H1 (cell line): ENCODE data around the gene TGFBRAP1. TPM values are rescaled to one million over a fixed set of nuclear protein-coding genes. Genes with fewer than 3 reads are reported as not detected.

Source experiments
- BRCA1 ChIP-seq: IDR thresholded peaks from 2 replicates; pipeline ENCODE4 v1.6.1; 2012; ENCODE audit warnings: low read depth, low read length, improper control_type of control experiment
- JUND ChIP-seq: IDR thresholded peaks from 2 replicates; pipeline ENCODE4 v1.6.1; 2011; ENCODE audit warnings: mild to moderate bottlenecking, improper control_type of control experiment, low read length
- polyA plus RNA-seq, 7 experiments: library from polyadenylated mRNA; depleted of rRNA in 3 of 7; stranded (reverse) in 5 of 7; unstranded in 2 of 7; fragments of >200 nt in 5 of 7; fragments of 200-250 nt in 2 of 7; gene quantifications; 1 replicate in 5 of 7; 2 replicates in 1 of 7; 4 replicates in 1 of 7; pipeline versions ENCODE4 v1.2.1 to v1.2.3, GENCODE V29; 2011 to 2013; ENCODE audit warnings: missing spikeins in 2 of 7, mixed read lengths in 2 of 7
- total RNA-seq: library from RNA; stranded (reverse); fragmentation: NEBNext Ultra II Directional; extraction: Animal tissue kit (Norgen Biotek cat#: 25700); gene quantifications from 2 replicates; pipeline ENCODE4 v1.2.1, GENCODE V29; 2021

Gene TGFBRAP1
- total and polyA plus RNA-seq, 2 of the 8 experiments (the other 6 are each of a cell fraction or from before 2014, with no cell fraction given): 11.2 to 20.2 TPM

- TF ChIP-seq JUND (no peak), BRCA1 (no peak)
These were observed 81.0 kb downstream of the TGFBRAP1 start (continued) for GRCh38 chr2:105248316-105249070.
